Loucy (cell line): Measurements from ENCODE around the gene APEX1.

Experiments
- H2AFZ ChIP-seq: fragments of 200-600 bp; sonication (generic); 2 replicates; pipeline ENCODE4 v1.6.0; 2016; ENCODE audit warnings: antibody characterized with exemption, mild to moderate bottlenecking, low read length, moderate library complexity
- H3F3A ChIP-seq: fragments of 200-600 bp; 2 replicates; pipeline ENCODE4 v1.6.0; 2016; ENCODE audit warnings: antibody characterized with exemption, low read depth, mild to moderate bottlenecking
- H3K27me3 ChIP-seq: fragments of 200-600 bp; sonication (generic); 2 replicates; pipeline ENCODE4 v1.6.1; 2014; ENCODE audit warnings: low read length, mild to moderate bottlenecking; ENCODE audit not compliant: insufficient read depth, poor library complexity, severe bottlenecking
- H3K36me3 ChIP-seq: fragments of 200-600 bp; sonication (generic); 2 replicates; pipeline ENCODE4 v1.6.1; 2016; ENCODE audit warnings: low read length; ENCODE audit not compliant: insufficient read depth
- H3K4me1 ChIP-seq: fragments of 200-600 bp; sonication (generic); 2 replicates; pipeline ENCODE4 v1.5.1; 2014; ENCODE audit warnings: low read length, mild to moderate bottlenecking; ENCODE audit not compliant: insufficient read depth, poor library complexity, severe bottlenecking
- H3K4me2 ChIP-seq: fragments of 200-600 bp; sonication (generic); 2 replicates; pipeline ENCODE4 v1.6.0; 2014; ENCODE audit warnings: antibody characterized with exemption, low read length, low read depth, mild to moderate bottlenecking; ENCODE audit not compliant: poor library complexity, severe bottlenecking
- H3K4me3 ChIP-seq: fragments of 200-600 bp; sonication (generic); 2 replicates; pipeline ENCODE4 v1.5.1; 2014; ENCODE audit warnings: low read length, mild to moderate bottlenecking, mixed read lengths; ENCODE audit not compliant: poor library complexity, severe bottlenecking
- H3K79me2 ChIP-seq: fragments of 200-600 bp; sonication (generic); 2 replicates; pipeline ENCODE4 v1.6.1; 2014; ENCODE audit warnings: low read length; ENCODE audit not compliant: insufficient read depth
- H3K9ac ChIP-seq: fragments of 200-600 bp; sonication (generic); 2 replicates; pipeline ENCODE4 v1.6.0; 2014; ENCODE audit warnings: mild to moderate bottlenecking, low read depth, low read length, moderate library complexity; ENCODE audit not compliant: poor library complexity, severe bottlenecking
- H3K9me2 ChIP-seq: fragments of 200-600 bp; sonication (generic); replicated peaks from 2 replicates; pipeline ENCODE4 v1.6.1; 2016; ENCODE audit warnings: low read depth, low read length, mixed read lengths
- H3K9me3 ChIP-seq: fragments of 200-600 bp; sonication (generic); 2 replicates; pipeline ENCODE4 v1.6.1; 2014; ENCODE audit warnings: mild to moderate bottlenecking, antibody characterized with exemption, low read length, low read depth; ENCODE audit not compliant: insufficient read depth
- H4K20me1 ChIP-seq: fragments of 200-600 bp; sonication (generic); 2 replicates; pipeline ENCODE4 v1.6.0; 2014; ENCODE audit warnings: antibody characterized with exemption, low read length, mild to moderate bottlenecking; ENCODE audit not compliant: insufficient read depth, poor library complexity, severe bottlenecking
- CTCF ChIP-seq: fragments of 200-600 bp; sonication (generic); conservative IDR thresholded peaks from 2 replicates; pipeline ENCODE4 v1.5.1; 2014; ENCODE audit warnings: mild to moderate bottlenecking, antibody characterized with exemption, low read length
- EZH2phosphoT487 ChIP-seq: fragments of 200-600 bp; IDR thresholded peaks from 2 replicates; pipeline ENCODE4 v1.6.1; 2018; ENCODE audit warnings: antibody characterized with exemption, mild to moderate bottlenecking, moderate library complexity, borderline replicate concordance

APEX1 gene

GRCh38 chr14:20456971-20457370 is 1.9 kb downstream of the APEX1 start:
- Histone ChIP-seq H2AFZ (no peak overlapping the region), H3K9ac (peak overlapping the region; percentile 95), H3K4me1 (peaks cover 44% of the 10 kb centered on the region), H3K9me2 (no peaks in the 10 kb centered on the region), H3K36me3 (peaks cover 33% of the 10 kb centered on the region; the same call in 1 of the 2 replicates), H4K20me1 (peaks cover 54% of the 10 kb centered on the region), H3K4me3 (peak overlapping the region; percentile 86), H3K4me2 (peak overlapping the region; percentile 88), H3F3A (no peaks in the 10 kb centered on the region), H3K27me3 (no peaks in the 10 kb centered on the region), H3K9me3 (no peaks in the 10 kb centered on the region), H3K79me2 (peaks cover 87% of the 10 kb centered on the region)
- TF ChIP-seq CTCF, result no peak
- no peak for TF ChIP-seq EZH2phosphoT487

- Histone ChIP-seq H3K4me1 (peaks cover 44% of the 10 kb centered on the region), H2AFZ (no peak overlapping the region), H3K4me3 (no peak overlapping the region), H3K36me3 (peaks cover 30% of the 10 kb centered on the region; the same call in 1 of the 2 replicates), H3K27me3 (no peaks in the 10 kb centered on the region), H3K9me3 (no peaks in the 10 kb centered on the region), H3K79me2 (peaks cover 75% of the 10 kb centered on the region), H3K9ac (no peak overlapping the region), H3F3A (no peaks in the 10 kb centered on the region), H3K9me2 (no peaks in the 10 kb centered on the region), H4K20me1 (peaks cover 54% of the 10 kb centered on the region), H3K4me2 (peak overlapping the region; percentile 96)
- TF ChIP-seq EZH2phosphoT487, result no peak
- TF ChIP-seq CTCF, result no peak
These were observed 3.2 kb downstream of the APEX1 start for GRCh38 chr14:20458031-20458789.

DNA sequence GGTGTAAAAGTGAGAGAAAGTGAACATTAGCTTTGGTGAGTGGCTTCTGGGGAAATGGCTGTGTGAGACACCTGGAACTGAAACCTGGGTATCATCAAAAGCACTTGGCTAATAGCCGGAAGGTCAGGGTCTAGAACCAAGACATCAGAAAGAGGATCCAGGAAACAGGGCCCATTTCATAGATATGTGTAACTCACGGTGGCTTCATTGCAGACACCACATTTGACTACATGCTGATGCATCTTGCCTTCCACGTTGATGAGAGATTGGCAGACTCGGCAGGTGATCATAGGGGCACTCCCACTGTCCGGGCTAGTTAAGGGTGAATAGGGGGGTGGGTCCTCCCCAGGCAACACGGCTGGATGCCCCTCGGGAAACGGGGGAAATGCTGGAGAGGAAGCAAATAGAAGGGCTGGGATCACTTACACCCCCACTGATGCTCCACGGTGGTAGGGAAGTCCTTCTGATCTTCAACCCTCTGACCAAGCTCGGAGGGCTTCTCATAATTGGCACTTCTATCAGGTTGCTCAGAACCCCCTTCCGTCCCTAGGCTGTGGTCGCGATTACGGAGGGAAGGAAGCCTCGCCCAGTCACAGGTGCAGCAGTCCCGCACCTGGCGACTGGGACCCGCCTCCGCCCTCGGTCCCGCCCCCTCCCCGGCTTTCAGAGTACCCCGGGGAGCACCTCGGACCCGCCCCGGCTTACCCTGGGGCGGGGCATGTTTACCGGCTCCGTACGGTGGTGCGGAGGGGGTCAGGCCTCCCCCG is 5.6 kb downstream of the APEX1 start:
- no peaks in the 10 kb centered on the region for H3K27me3 ChIP-seq
- peaks cover 30% of the 10 kb centered on the region; the same call in 1 of the 2 replicates for H3K36me3 ChIP-seq
- H2AFZ ChIP-seq, result 0 out of 2 replicates have a peak overlapping the region, but pooled peaks have one; percentile 48
- H3K79me2 ChIP-seq, result peaks cover 56% of the 10 kb centered on the region
- H3K4me1 ChIP-seq, result peaks cover 38% of the 10 kb centered on the region
- peak overlapping the region; percentile 90 for H3K9ac ChIP-seq
- H4K20me1 ChIP-seq, result peaks cover 47% of the 10 kb centered on the region
- no peak for TF ChIP-seq CTCF
- no peak for TF ChIP-seq EZH2phosphoT487
- no peaks in the 10 kb centered on the region for H3F3A ChIP-seq
- H3K4me2 ChIP-seq, result peak overlapping the region; percentile 96
- H3K4me3 ChIP-seq, result peak overlapping the region; percentile 77
- H3K9me2 ChIP-seq, result no peaks in the 10 kb centered on the region
- H3K9me3 ChIP-seq, result no peaks in the 10 kb centered on the region
